ENCODE measurements around the gene SHISAL2A. TPM values are rescaled to one million over a fixed set of nuclear protein-coding genes. Genes with fewer than 3 reads are reported as not detected.

Gene SHISAL2A
- total and polyA plus RNA-seq, 2 of the 13 experiments (the other 11 are each of a cell fraction or from before 2014, with no cell fraction given), result not detected

DNA sequence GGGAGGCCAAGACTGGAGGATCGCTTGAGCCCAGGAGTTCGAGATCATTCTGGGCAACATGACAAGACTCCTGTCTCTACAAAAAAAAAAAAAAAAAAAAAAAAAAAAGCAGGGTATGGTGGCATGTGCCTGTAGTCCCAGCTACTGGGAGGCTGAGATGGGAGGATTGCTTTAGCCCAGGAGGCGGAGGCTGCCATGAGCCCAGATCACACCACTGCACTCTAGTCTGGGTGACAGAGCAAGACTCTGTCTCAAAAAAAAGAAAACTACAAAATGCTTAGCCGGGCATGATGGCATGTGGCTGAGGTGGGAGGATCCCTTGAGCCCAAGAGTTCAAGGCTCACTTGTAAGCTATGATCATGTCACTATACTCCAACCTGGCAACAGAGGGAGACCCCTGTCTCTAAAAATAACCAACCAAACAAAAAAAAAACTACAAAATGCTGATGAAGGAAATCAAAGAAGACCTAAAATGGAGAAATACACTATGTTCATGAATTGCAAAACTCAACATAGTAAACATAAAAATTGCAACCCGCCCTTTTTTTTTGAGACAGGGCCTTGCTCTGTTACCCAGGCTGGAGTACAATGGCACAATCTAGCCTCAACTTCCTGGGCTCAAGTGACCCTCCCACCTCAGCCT is 20.4 kb downstream of the SHISAL2A start (continued):
- TF ChIP-seq RERE (CRISPR knock-in tag; IDR thresholded peaks at IDR 0.05; ENCODE audit: low read depth) (no peak), MIER2 (CRISPR knock-in tag; IDR thresholded peaks at IDR 0.05) (no peak), ZBTB20 (CRISPR knock-in tag; IDR thresholded peaks at IDR 0.05; ENCODE audit: borderline replicate concordance, low read depth) (no peak), KLF11 (CRISPR knock-in tag; IDR thresholded peaks at IDR 0.05) (no peak), ZNF737 (CRISPR knock-in tag; IDR thresholded peaks at IDR 0.05; ENCODE audit: borderline replicate concordance) (no peak), FOXJ3 (CRISPR knock-in tag; IDR thresholded peaks at IDR 0.05; ENCODE audit: borderline replicate concordance) (no peak), ZNF441 (CRISPR knock-in tag; IDR thresholded peaks at IDR 0.05; ENCODE audit: borderline replicate concordance) (no peak), ZFP36 (IDR thresholded peaks at IDR 0.05; ENCODE audit: borderline replicate concordance, low read depth, low read length, partially characterized antibody) (no peak), ZFY (CRISPR knock-in tag; IDR thresholded peaks at IDR 0.05) (no peak), THAP7 (CRISPR knock-in tag; IDR thresholded peaks at IDR 0.05) (no peak), ZNF605 (CRISPR knock-in tag; IDR thresholded peaks at IDR 0.05) (no peak), POGZ (CRISPR knock-in tag; IDR thresholded peaks at IDR 0.05) (0 out of 2 replicates have a peak, but pooled peaks have one; percentile 15), YEATS2 (CRISPR knock-in tag; IDR thresholded peaks at IDR 0.05; ENCODE audit: borderline replicate concordance) (no peak), MAFF (IDR thresholded peaks at IDR 0.05; ENCODE audit: low read depth, low read length) (peak; percentile 79), JARID2 (CRISPR knock-in tag; IDR thresholded peaks at IDR 0.05; ENCODE audit: insufficient replicate concordance) (no peak), TMF1 (CRISPR knock-in tag; IDR thresholded peaks at IDR 0.05; ENCODE audit: low read depth) (no peak)
- TF ChIP-seq, protein P1, sequence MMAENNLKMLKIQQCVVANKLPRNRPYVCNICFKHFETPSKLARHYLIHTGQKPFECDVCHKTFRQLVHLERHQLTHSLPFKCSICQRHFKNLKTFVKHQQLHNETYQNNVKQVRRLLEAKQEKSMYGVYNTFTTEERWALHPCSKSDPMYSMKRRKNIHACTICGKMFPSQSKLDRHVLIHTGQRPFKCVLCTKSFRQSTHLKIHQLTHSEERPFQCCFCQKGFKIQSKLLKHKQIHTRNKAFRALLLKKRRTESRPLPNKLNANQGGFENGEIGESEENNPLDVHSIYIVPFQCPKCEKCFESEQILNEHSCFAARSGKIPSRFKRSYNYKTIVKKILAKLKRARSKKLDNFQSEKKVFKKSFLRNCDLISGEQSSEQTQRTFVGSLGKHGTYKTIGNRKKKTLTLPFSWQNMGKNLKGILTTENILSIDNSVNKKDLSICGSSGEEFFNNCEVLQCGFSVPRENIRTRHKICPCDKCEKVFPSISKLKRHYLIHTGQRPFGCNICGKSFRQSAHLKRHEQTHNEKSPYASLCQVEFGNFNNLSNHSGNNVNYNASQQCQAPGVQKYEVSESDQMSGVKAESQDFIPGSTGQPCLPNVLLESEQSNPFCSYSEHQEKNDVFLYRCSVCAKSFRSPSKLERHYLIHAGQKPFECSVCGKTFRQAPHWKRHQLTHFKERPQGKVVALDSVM (CRISPR knock-in tag; IDR thresholded peaks at IDR 0.05), result peak; percentile 94
- TF ChIP-seq, protein P2, sequence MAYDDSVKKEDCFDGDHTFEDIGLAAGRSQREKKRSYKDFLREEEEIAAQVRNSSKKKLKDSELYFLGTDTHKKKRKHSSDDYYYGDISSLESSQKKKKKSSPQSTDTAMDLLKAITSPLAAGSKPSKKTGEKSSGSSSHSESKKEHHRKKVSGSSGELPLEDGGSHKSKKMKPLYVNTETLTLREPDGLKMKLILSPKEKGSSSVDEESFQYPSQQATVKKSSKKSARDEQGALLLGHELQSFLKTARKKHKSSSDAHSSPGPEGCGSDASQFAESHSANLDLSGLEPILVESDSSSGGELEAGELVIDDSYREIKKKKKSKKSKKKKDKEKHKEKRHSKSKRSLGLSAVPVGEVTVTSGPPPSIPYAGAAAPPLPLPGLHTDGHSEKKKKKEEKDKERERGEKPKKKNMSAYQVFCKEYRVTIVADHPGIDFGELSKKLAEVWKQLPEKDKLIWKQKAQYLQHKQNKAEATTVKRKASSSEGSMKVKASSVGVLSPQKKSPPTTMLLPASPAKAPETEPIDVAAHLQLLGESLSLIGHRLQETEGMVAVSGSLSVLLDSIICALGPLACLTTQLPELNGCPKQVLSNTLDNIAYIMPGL (CRISPR knock-in tag; IDR thresholded peaks at IDR 0.05; ENCODE audit: borderline replicate concordance in 1 of 2, low read depth in 1 of 2), result no peak

Measured in HepG2 (cell line).